Activated T-cell treated with anti-CD3 and anti-CD28 coated beads for 48 hours (primary cell): ENCODE data around the gene USP13.
"Not testable (repeated sequence)": the region's sequence is repeated elsewhere in the genome, so short reads cannot be mapped to it uniquely, and the experiment has no call there.

Experiments used
- DNase-seq: peaks from one replicate; pipeline ENCODE4 v3.0.0-alpha.2; 2020; ENCODE audit warnings: low read depth

The USP13 gene, protein sequence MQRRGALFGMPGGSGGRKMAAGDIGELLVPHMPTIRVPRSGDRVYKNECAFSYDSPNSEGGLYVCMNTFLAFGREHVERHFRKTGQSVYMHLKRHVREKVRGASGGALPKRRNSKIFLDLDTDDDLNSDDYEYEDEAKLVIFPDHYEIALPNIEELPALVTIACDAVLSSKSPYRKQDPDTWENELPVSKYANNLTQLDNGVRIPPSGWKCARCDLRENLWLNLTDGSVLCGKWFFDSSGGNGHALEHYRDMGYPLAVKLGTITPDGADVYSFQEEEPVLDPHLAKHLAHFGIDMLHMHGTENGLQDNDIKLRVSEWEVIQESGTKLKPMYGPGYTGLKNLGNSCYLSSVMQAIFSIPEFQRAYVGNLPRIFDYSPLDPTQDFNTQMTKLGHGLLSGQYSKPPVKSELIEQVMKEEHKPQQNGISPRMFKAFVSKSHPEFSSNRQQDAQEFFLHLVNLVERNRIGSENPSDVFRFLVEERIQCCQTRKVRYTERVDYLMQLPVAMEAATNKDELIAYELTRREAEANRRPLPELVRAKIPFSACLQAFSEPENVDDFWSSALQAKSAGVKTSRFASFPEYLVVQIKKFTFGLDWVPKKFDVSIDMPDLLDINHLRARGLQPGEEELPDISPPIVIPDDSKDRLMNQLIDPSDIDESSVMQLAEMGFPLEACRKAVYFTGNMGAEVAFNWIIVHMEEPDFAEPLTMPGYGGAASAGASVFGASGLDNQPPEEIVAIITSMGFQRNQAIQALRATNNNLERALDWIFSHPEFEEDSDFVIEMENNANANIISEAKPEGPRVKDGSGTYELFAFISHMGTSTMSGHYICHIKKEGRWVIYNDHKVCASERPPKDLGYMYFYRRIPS

DNA sequence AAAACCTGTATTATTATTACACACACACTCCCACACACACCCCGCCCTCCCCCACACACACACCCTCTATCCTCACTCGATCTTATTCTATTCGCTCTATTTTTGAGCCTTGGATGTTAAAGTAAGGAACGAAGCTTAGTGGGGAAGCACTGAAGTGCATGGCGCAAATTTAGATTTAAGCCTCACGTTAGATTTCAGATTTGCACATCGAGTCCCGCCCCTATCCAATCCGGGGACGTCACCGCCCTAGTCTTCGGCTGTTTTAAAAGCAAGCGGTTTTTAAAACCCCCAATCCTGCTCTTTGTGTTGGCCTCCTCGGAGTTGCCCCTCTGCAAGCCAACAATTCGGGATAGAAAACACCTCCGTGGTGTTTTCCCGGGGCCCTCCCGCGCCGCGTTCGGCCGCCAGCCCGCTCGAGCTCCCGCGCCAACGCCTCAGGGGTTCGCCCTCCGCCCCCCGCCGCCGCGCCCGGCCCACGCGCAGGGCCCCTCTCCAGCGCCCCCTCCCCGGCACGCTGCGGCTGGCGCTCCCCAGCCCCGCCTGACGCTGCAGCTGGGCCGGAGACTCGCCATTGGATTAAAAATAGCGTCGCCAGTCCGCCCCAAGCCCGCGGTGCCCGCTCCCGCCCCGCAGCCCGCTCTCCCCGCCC, at the start of gene USP13:
TSS of gene USP13 (plus strand) at position 594 of the 649 bp plus-strand sequence. CDS start 186 bp downstream, outside the sequence.
- DNase-seq: peak; percentile 47

DNA sequence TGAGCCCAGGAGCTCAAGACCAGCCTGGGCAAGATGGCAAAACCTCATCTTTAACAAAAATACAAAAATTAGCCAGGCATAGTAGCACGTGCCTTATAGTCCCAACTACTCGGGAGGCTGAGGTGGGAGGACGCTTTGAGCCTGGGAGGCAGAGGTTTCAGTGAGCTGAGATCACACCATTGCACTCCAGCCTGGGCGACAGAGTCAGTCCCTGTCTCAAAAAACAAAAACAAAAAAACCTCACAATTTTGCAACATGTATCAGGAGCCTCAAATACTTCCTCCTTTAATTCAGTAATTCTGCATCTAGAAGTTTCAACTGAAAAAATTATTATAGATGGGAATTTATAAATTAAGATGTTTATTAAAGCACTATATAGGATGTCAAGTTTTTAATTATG, 49.5 kb upstream of the USP13 start:
- no peak for DNase-seq

DNA sequence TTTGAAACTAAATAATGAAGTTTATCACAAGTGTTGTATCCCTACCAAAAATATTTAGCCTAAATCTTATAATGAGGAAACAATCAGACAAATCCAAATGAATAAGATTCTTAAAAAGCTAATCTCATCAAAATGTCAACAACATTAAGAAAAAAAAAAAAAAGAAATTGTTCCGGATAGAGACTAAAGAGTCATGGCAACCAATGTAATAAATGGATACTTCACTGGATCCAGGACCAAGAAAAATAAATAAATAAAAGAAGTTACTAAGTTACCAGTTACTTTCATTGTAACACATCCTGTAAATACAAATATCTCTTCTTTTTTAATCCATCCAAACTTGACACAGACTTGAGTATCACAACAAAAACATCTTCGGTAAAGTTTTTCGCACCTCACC, 49.0 kb upstream of the USP13 start:
- no peak for DNase-seq

DNA sequence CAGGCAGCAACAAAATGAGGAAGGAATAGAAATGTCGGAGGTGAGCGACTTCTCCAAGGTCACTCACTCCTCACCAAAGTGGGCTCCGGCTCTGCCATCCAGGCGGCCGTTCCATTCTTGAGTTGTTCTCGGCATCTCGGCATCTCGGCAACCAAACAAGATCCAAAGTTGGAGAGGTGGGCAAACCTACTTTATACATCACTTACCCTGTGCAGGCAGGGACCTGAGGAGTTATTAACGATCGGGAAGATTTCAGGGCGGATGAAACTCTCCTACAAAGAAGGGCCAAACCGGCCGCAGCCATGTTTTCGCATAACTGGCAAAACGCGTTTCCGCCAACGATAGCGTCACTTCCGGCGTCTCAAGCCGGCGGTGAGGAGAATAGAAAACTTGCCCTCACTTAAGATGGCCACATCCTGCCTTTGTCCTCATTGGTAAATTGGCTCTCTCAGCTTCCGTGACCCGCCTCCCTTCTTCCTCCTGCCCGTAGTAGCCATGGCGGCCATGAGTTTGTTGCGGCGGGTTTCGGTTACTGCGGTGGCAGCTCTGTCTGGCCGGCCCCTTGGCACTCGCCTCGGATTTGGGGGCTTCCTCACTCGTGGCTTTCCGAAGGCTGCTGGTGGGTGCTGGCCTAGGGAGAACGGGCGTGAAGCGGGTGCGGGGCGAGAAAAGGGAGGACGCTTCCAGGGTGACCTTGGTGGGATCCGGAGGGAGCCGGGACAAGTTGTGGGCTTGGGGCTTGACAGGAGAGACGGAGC, 48.3 kb upstream of the USP13 start, which contains the start of the genes MRPL47 and NDUFB5:
TSS of gene MRPL47 (minus strand) at position 318 of the 758 bp plus-strand sequence. CDS start at position 304, 14 bp downstream.
TSS of gene NDUFB5 (plus strand) at position 474 of the 758 bp plus-strand sequence. CDS start at position 496, 22 bp downstream.
- DNase-seq: peak; percentile 85

DNA sequence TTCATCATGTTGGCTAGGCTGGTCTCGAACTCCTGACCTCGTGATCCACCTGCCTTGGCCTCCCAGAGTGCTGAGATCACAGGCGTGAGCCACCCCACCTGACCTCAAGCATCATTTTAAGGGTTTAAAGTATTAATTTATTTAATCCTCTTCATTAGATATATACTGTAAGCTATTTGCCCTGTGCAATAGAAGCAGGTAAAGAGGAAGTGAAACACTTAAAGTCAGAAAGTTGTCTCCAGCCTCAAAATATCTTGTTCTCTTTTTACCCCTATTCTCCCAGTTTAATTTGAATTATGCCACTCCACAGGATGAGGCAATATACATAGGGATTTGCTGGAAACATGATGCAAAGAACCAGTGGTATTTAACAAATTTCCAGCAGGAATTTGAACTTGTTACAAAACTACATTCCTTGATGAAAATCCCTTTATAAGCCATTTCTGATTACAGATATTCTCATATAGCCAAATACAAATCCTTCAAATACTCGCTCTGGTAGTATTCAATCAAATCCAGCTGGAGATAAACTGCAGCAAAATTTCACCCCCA, 46.2 kb upstream of the USP13 start:
- DNase-seq: no peak

DNA sequence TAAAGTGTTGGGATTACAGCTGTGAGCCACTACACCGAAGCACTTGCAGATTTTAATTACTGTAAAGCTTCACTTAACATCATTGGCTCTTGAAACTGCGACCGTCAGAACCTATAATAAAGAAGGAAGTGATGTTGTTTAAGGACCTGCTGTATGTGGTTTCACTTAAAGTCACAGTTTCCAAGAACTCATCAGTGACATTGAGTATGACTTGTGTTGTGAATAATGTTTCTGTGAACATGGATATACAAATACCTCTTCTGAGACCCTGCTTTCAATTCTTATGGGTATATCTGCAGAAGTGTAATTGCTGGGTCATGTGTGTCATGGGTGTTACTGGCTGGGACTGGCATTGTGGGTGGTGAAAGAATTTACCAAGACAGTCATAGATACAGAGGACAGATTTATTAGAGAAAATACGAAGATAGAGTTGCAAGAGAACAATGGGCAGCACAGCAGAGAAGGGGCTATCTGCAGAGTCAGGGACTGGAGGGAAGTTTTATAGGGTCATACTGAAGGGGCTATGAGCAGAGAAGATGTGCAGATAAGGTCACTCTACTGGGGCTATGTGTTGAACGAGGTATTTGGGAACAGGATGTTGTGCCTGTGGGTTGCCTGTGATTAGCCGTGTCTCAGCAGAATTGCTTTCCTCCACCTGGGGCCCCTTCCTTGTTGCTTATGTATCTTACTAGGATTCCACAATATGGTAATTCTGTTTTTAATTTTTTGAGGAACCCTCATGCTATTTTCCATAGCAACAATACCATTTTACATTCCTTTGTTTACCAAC, 43.7 kb upstream of the USP13 start:
- DNase-seq: no peak

DNA sequence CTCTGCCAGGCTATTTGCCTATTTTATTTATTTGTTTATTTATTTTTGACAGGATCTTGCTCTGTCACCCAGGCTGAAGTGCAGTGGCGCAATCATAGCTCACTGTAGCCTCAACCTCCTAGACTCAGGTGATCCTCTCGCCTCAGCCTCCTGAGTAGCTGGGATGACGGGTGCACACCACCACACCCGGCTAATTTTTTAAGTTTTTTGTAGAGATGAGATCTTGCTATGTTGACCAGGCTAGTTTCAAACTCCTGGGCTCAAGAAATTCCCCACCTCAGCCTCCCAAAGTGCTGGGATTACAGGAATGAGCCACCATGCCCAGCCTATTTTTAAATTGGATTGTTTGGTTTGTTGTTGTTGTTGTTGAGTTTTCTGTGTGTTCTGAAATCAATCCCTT, 42.8 kb upstream of the USP13 start:
- DNase-seq: no peak

DNA sequence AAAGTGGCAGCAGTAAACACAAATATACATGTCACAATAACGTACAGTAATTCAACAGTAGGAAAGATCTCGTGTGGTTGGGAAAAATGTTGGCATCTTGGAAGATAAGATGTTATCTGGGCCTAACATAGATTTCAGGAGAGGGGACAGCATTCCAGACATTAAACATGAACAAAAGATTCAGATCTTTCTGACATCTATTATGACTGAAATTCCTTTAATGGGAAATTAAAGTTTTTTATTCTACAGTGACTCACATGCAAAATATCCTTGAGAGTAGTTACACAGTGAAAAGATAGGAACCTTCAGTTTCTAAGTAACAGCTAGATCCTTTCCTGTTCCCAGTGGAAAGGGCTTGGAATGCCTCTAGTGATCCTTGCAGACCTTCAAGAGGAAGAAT, 39.0 kb upstream of the USP13 start:
- DNase-seq: no peak

DNA sequence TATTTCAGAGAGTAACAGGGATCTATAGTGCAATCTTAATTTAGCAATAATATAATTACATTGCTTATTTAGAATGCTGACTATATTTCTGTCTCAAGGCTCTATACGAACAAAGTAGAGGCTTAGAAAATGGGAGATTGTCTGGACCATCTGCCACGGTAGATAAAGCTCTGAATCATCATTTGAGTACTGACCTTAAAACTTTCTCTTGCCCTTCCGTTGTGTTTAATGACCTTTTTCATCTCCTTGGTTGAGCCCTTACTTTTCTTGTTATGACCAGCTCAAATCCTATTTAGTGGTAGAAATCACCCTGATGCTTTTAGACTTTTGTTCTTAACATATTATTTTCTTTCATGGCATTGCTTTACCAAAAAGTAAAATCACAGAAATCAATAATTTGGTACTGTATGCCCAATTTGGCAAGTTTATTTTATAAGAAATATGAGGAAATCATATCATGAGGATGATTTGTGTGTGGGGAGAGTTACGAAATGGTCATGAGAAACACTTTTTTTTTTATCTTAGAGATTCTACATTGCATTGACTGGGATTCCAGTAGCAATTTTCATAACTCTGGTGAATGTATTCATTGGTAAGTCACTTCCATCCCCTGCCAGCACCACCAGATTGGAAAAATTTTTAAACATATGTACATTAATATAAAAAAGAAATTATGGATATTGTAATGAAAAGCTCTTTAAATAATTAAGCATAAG, 37.2 kb upstream of the USP13 start:
- no peak for DNase-seq

DNA sequence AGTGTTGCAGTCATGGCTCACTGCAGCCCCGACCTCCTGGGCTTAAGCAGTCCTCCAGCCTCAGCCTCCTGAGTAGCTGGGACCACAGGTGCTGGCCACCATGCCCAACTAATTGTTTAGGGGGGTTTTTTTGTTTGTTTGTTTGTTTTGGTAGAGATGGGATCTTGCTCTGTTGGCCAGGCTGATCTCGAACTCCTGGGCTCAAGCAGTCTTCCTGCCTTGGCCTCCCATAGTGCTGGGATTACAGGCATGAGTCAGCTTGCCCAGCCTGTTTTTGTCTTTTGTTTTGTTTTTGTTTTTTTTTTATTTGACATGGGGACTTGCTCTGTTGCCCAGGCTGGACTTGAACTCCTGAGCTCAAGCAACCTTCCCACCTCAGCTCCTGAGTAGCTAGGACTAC, 30.8 kb upstream of the USP13 start:
- DNase-seq: no peak

DNA sequence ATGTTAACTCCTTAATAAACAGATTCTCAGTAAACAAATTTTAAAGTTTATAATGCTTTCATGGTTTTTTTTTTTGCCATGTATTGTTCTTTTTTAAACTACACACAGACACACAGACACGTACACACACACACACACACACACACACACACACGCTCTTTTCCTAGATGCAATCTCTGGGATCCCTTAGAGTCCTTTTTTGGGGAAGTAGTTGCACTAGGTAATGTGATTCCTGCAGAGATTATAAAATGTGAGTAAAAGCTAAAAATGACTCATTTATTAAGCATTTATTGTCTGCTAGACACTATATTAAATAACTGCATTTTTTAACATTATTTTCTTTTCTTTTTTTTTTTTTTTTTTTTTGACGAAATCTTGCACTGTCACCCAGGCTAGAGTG, 28.4 kb upstream of the USP13 start:
- DNase-seq: no peak

DNA sequence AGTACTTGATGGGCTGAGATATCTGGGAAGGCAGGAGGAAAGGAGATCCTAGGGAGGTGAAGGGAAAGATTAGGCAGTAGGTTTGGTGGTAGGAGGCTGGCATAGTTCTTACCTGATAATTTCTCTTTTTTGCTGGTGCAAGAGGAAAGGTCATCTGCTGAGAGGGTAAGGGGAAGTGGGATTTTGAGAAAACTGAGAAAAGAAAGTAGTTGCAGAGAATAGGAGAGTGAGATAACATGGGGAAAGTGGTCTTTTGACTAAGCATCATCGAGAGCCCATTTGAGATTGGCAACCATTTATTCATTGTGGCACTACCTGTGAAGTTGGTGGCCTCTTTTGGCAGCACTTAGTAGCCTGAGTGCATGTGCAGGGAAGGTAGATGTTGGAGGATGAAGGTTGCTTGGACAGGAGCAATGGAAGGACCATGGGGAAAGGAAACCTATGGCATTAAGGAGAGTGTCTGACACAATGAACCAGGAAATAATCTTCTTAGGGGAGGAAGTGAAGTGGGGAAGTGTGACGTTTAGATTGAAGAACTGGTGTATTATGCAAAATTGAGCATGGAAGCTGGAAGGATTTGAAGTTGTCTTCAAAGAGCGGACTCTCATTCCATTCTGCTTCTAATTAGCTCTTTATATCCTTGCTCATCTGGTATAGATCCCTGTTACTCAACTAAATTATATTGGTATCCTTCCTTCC, 21.9 kb upstream of the USP13 start:
- no peak for DNase-seq

DNA sequence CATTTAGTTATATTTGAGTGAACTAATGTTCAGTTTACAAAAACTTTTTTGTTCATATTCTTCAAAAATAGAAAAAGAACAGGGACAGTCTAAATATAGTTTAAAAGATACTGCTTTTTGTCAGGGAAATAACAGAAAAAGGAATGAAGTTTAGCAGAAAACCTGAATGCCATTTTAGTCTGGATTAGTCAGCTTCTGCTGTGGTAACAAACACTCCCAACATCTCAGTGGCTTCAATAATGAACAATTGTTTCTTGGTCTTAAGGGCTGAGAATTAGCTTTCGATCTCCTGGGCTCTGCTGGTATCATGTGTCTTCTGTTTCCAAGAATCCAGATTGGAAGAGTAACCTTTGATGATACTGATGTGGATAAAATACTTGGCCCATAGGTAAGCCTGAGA, 12.4 kb upstream of the USP13 start:
- DNase-seq: no peak

DNA sequence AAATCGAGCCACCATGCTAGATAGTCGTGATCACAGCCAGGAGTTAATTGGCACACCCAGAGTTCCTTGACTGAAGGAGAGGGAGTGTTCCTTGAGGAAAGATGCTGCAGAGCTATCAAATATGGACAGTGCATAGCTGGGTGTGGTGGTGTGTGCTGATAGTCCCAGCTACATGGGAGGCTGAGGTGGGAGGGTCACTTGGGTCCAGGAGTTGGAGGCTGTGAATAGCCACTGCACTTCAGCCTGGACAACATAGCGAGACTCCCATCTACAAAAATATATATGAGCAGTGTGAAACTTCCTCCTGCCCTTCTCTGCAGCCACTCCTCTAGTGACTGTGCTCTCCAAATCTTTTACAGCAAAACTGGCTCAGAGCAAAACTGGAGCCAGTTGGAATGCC, 10.0 kb upstream of the USP13 start:
- no peak for DNase-seq

DNA sequence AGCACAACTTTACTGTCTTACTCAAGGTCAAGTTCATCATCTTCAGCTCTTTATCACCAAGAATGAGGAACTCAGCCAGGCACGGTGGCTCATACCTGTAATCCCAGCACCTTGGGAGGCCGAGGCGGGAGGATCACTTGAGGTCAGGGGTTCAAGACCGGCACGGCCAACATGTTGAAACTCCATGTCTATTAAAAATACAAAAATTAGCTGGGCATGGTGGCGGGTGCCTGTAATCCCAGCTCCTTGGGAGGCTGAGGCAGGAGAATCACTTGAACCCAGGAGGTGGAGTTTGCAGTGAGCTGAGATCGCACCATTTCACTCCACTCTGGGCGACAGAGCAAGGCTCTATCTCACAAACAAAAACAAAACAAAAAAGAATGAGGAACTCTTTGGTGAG, 9.0 kb upstream of the USP13 start:
- not testable (repeated sequence) for DNase-seq

DNA sequence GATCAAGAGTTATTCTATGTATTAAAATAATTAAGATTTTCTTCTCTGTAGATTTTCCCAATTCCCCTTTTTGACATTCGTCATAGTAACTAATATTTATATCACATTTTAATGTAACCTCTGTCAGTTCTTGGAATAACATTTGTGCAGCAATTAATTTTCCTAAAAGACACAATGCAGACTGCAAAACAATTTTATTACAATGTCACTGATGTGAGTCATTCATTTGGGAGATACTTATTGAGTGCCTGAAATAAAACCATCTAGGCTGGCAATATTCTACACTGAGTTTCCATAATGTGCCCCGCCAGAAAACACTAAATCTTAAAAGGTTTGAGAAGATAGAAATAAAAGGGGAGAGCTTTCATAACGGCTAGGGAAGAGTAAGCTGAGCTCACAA, 6.7 kb upstream of the USP13 start:
- no peak for DNase-seq

DNA sequence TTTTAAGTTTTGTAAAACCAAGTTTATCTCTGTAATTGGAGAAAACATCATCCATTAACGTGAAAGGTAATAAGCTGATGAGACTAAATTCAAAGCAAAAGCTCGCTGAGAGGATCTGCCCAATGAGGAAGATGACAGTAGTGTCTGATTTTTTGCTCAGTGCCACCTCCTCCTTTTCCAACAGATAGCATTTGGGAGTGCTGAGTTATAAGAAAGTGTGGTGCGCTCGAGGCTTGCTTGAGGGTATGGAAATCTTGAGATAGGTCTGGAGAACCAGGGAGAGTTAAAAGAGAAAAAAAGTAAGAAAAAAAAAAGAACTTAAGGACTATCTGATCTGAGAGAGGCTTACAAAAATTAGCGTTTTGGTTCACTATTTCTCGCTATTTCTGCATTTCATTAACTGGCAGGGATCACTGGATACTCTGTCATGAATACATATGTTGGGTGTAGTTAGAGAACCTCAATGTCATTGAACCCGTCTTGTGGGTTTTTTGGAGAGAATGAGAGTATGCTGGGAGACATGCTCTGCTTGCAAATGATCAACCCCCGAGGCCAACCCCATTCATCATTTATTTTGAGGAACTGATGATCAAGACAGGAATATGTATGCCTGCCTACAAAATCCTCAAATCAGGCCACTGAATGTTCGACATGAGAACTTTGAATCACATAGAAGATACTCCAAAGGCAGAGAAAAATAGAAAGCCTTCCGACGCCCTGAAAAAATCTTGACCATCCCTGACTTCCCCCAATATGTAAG, 973 bp upstream of the USP13 start:
- no peak for DNase-seq

DNA sequence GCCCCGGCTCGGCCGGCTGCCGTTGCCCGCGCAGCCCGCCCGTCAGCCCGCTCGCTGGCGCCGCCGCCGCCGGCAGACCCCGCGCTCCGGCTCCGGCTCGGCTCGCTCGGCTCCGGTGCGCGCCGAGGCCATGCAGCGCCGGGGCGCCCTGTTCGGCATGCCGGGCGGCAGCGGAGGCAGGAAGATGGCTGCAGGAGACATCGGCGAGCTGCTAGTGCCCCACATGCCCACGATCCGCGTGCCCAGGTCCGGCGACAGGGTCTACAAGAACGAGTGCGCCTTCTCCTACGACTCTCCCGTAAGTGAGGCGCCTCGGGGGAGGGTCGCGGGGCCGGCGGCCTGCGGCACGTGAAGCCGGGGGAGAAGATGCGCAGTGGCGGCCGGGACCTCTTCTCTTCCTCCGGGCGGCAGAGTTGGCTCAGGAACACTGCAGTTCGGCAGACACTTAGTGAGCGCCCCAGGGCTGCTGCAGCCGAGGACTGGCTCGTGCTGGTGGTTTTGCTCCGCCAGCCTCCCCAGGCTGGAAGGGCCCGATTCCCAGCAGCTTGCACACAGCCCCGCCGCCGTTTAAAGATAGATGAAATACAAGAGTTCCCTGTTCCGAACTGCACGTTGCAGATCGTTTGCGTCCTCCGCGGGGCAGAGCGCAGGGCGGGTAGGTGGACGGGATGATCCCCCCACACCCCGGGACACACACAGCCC, 407 bp downstream of the USP13 start:
- peak; percentile 53 for DNase-seq
